ENCODE results near the gene CSRNP3.

DNA sequence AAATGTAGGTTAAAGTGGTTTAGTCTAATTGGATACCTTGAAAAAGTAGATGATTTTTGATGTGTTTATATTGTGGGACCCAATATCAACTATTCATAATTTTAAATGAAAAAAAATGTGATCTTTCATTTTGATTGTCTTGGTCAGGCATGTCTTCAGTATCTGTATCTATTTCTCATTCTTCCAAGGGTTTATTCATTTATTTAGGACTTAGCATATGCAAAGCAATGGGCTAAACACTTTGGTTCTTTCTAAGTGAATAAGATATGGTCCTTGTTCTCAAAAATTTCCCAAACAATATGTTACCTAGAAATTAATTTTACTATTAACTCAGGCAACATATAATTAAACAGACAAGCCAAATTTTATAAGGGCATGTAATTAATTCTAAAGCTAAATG, 49.1 kb downstream of the CSRNP3 start:
- TF ChIP-seq, protein P1, sequence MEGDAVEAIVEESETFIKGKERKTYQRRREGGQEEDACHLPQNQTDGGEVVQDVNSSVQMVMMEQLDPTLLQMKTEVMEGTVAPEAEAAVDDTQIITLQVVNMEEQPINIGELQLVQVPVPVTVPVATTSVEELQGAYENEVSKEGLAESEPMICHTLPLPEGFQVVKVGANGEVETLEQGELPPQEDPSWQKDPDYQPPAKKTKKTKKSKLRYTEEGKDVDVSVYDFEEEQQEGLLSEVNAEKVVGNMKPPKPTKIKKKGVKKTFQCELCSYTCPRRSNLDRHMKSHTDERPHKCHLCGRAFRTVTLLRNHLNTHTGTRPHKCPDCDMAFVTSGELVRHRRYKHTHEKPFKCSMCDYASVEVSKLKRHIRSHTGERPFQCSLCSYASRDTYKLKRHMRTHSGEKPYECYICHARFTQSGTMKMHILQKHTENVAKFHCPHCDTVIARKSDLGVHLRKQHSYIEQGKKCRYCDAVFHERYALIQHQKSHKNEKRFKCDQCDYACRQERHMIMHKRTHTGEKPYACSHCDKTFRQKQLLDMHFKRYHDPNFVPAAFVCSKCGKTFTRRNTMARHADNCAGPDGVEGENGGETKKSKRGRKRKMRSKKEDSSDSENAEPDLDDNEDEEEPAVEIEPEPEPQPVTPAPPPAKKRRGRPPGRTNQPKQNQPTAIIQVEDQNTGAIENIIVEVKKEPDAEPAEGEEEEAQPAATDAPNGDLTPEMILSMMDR (conservative IDR thresholded peaks at IDR 0.05; ENCODE audit: low read depth, low read length), result no peak
- no peak for TF ChIP-seq EZH2 (IDR thresholded peaks at IDR 0.05; ENCODE audit: borderline replicate concordance, low read depth, low read length, poor library complexity, severe bottlenecking)
